Measurements from ENCODE around the gene MYO18B. TPM values are rescaled to one million over a fixed set of nuclear protein-coding genes. Genes with fewer than 3 reads are reported as not detected.

MYO18B gene
- total and polyA plus RNA-seq, 7 donors, result 79.3 to 434 (median 273) TPM

GRCh38 chr22:26025626-26026025 is 283.6 kb downstream of the MYO18B start:
- H3K4me3 ChIP-seq, result no peak overlapping the region
- H3K4me1 ChIP-seq, result no peaks in the 10 kb centered on the region
- H3K9me3 ChIP-seq, result no peaks in the 10 kb centered on the region
- H3K36me3 ChIP-seq (ENCODE audit: insufficient read depth in 1 of 2, low read depth in 1 of 2), result peaks cover 0 to 93% of the 10 kb centered on the region in 2 donors
- ATAC-seq, result no peak
- H3K27me3 ChIP-seq (ENCODE audit: insufficient read depth in 3 of 3, low read length in 2 of 3), result no peaks in the 10 kb centered on the region
- no peak for DNase-seq
- TF ChIP-seq CTCF (IDR thresholded peaks at IDR 0.05), result no peak
- intact Hi-C loops (cut with DNase I), result no loop called here
- no peak overlapping the region for H3K27ac ChIP-seq
- 77 to 83% (median 77%) methylated on average over 6 of the region's 6 CpGs for WGBS, 3 donors

GRCh38 chr22:26027341-26027740 is 285.4 kb downstream of the MYO18B start:
- Histone ChIP-seq H3K27me3 (ENCODE audit: insufficient read depth in 3 of 3, low read length in 2 of 3) (no peaks in the 10 kb centered on the region), H3K4me3 (no peak overlapping the region), H3K9me3 (no peaks in the 10 kb centered on the region), H3K27ac (no peak overlapping the region), H3K4me1 (no peaks in the 10 kb centered on the region), H3K36me3 (ENCODE audit: insufficient read depth in 1 of 2, low read depth in 1 of 2) (peaks cover 0 to 94% of the 10 kb centered on the region in 2 donors)
- no peak for TF ChIP-seq CTCF (IDR thresholded peaks at IDR 0.05)
- ATAC-seq, result no peak
- intact Hi-C loops (cut with DNase I), result no loop called here
- WGBS, 3 donors, result 92 to 94% (median 93%) methylated on average over 23 of the region's 23 CpGs
- no peak for DNase-seq

- DNase-seq (no peak), ATAC-seq (no peak)
- Histone ChIP-seq H3K27ac (no peak overlapping the region), H3K9me3 (no peaks in the 10 kb centered on the region), H3K27me3 (ENCODE audit: insufficient read depth in 3 of 3, low read length in 2 of 3) (no peaks in the 10 kb centered on the region), H3K4me1 (no peaks in the 10 kb centered on the region), H3K4me3 (no peak overlapping the region), H3K36me3 (ENCODE audit: insufficient read depth in 1 of 2, low read depth in 1 of 2) (peaks cover 0 to 70% of the 10 kb centered on the region in 2 donors)
- TF ChIP-seq CTCF (IDR thresholded peaks at IDR 0.05), result no peak
- intact Hi-C loops (cut with DNase I), result no loop called here
- WGBS, 3 donors, result 81 to 92% (median 83%) methylated on average over 6 of the region's 6 CpGs
Observed at GRCh38 chr22:26031641-26032040, 289.7 kb downstream of the MYO18B start.

GRCh38 chr22:26033071-26033470 is 291.1 kb downstream of the MYO18B start:
- Histone ChIP-seq H3K4me3 (no peak overlapping the region), H3K27ac (no peak overlapping the region), H3K4me1 (no peaks in the 10 kb centered on the region), H3K27me3 (ENCODE audit: insufficient read depth in 3 of 3, low read length in 2 of 3) (no peaks in the 10 kb centered on the region), H3K9me3 (no peaks in the 10 kb centered on the region), H3K36me3 (ENCODE audit: insufficient read depth in 1 of 2, low read depth in 1 of 2) (peaks cover 0 to 56% of the 10 kb centered on the region in 2 donors)
- intact Hi-C loops (cut with DNase I), result no loop called here
- TF ChIP-seq CTCF (IDR thresholded peaks at IDR 0.05), result no peak
- WGBS, 3 donors, result 78 to 87% (median 80%) methylated on average over 7 of the region's 7 CpGs
- ATAC-seq, result no peak
- DNase-seq, result no peak

GRCh38 chr22:26033586-26033985 is 291.6 kb downstream of the MYO18B start:
- peaks cover 0 to 50% of the 10 kb centered on the region in 2 donors for H3K36me3 ChIP-seq (ENCODE audit: insufficient read depth in 1 of 2, low read depth in 1 of 2)
- H3K27ac ChIP-seq, result no peak overlapping the region
- TF ChIP-seq CTCF (IDR thresholded peaks at IDR 0.05), result no peak
- no peaks in the 10 kb centered on the region for H3K9me3 ChIP-seq
- no peaks in the 10 kb centered on the region for H3K27me3 ChIP-seq (ENCODE audit: insufficient read depth in 3 of 3, low read length in 2 of 3)
- intact Hi-C loops (cut with DNase I), result no loop called here
- H3K4me3 ChIP-seq, result no peak overlapping the region
- ATAC-seq, result no peak
- H3K4me1 ChIP-seq, result no peaks in the 10 kb centered on the region
- no peak for DNase-seq

Measured in psoas muscle (tissue), 8 donors.